Lower lobe of right lung (tissue), 2 donors: ENCODE measurements around the gene ANKRD12. TPM values are rescaled to one million over a fixed set of nuclear protein-coding genes. Genes with fewer than 3 reads are reported as not detected.
A peak's percentile ranks its signal among the peaks of the same experiment; 100 is the strongest.
"Not testable (repeated sequence)": the region's sequence is repeated elsewhere in the genome, so short reads cannot be mapped to it uniquely, and the experiment has no call there.

ENCODE experiments used
- ATAC-seq, 2 donors: fragments of 200-7000 bp; cut with Tn5 transposase; one replicate each; pipeline ENCODE4 v1.9.1; 2020 to 2022; ENCODE audit warnings: mild to moderate bottlenecking in 2 of 2, moderate library complexity in 2 of 2
- DNase-seq: peaks from one replicate; pipeline ENCODE4 v3.0.0-alpha.2; 2020
- H3K27ac ChIP-seq: fragments of 200-600 bp; one replicate; pipeline ENCODE4 v1.8.0; 2022
- H3K27me3 ChIP-seq: fragments of 200-600 bp; one replicate; pipeline ENCODE4 v1.8.0; 2022; ENCODE audit warnings: low read depth
- H3K36me3 ChIP-seq: fragments of 200-600 bp; one replicate; pipeline ENCODE4 v1.8.0; 2022; ENCODE audit warnings: mild to moderate bottlenecking
- H3K4me1 ChIP-seq: fragments of 200-600 bp; one replicate; pipeline ENCODE4 v1.8.0; 2022
- H3K4me3 ChIP-seq: fragments of 200-600 bp; one replicate; pipeline ENCODE4 v1.8.0; 2022; ENCODE audit warnings: mild to moderate bottlenecking
- H3K9me3 ChIP-seq: fragments of 200-600 bp; one replicate; pipeline ENCODE4 v1.8.0; 2022
- intact Hi-C: fragments of 100-400 bp; cut with DNase I; formaldehyde crosslinking; loops from one replicate; pipeline ENCODE4 v1.11.0; 2022
- total RNA-seq: library from RNA; stranded (reverse); fragmentation: NEBNext Ultra II Directional; extraction: Animal tissue kit (Norgen Biotek cat#: 25700); gene quantifications from one replicate; pipeline ENCODE4 v1.2.1, GENCODE V29; 2021
- TF ChIP-seq, protein P1 (sequence below): fragments of 200-600 bp; IDR thresholded peaks from one replicate; pipeline ENCODE4 v1.8.0; 2022; ENCODE audit warnings: antibody characterized with exemption, mild to moderate bottlenecking
- donor health status: DM: no; HTN: yes; CAD: no; lungs with severe emphysema.

ANKRD12 gene
- total RNA-seq, 1 donor from 2014 or later, result 77.7 TPM

DNA sequence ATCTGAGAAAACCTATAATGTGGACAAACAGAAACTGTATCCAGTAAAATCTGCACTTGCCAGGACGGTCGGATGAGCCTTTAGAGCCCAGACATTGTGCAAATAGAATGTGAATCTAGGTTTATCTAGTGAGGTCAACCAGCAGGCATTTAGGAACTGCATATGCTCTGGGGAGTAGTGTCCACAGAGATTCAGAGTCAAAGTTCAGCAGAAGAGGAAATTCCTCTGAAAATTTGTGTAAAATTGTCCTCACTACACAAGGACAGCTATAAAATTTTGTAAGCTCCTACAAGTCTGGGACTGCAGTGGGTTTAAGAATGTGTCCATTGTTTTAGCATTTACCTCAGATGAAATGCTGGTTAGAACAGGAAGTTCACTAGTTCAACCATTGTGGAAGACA, 43.9 kb upstream of the ANKRD12 start:
- Histone ChIP-seq H3K36me3 (no peaks in the 10 kb centered on the region), H3K27ac (no peak overlapping the region), H3K4me3 (no peak overlapping the region), H3K4me1 (peaks cover 8% of the 10 kb centered on the region), H3K27me3 (no peaks in the 10 kb centered on the region), H3K9me3 (no peaks in the 10 kb centered on the region)
- DNase-seq (no peak), ATAC-seq (peak; percentile 69 to 80)
- TF ChIP-seq, protein P1, sequence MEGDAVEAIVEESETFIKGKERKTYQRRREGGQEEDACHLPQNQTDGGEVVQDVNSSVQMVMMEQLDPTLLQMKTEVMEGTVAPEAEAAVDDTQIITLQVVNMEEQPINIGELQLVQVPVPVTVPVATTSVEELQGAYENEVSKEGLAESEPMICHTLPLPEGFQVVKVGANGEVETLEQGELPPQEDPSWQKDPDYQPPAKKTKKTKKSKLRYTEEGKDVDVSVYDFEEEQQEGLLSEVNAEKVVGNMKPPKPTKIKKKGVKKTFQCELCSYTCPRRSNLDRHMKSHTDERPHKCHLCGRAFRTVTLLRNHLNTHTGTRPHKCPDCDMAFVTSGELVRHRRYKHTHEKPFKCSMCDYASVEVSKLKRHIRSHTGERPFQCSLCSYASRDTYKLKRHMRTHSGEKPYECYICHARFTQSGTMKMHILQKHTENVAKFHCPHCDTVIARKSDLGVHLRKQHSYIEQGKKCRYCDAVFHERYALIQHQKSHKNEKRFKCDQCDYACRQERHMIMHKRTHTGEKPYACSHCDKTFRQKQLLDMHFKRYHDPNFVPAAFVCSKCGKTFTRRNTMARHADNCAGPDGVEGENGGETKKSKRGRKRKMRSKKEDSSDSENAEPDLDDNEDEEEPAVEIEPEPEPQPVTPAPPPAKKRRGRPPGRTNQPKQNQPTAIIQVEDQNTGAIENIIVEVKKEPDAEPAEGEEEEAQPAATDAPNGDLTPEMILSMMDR, result no peak
- intact Hi-C loops, result loop anchor here (10.0 kb wide), 1 partner anchor 52 kb away; no protein-coding TSS in a partner anchor

DNA sequence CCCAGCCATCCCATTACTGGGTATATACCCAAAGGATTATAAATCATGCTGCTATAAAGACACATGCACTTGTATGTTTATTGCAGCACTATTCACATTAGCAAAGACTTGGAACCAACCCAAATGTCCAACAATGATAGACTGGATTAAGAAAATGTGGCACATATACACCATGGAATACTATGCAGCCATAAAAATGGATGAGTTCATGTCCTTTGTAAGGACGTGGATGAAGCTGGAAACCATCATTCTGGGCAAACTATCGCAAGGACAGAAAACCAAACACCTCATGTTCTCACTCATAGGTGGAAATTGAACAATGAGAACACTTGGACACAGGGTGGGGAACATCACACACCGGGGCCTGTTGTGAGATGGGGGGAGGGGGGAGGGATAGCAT, 43.5 kb upstream of the ANKRD12 start:
- not testable (repeated sequence) for H3K4me3 ChIP-seq, H3K27ac ChIP-seq, H3K27me3 ChIP-seq, DNase-seq, H3K4me1 ChIP-seq, H3K9me3 ChIP-seq, ATAC-seq, H3K36me3 ChIP-seq
- intact Hi-C loops, result loop anchor here (10.0 kb wide), 1 partner anchor 52 kb away; no protein-coding TSS in a partner anchor

DNA sequence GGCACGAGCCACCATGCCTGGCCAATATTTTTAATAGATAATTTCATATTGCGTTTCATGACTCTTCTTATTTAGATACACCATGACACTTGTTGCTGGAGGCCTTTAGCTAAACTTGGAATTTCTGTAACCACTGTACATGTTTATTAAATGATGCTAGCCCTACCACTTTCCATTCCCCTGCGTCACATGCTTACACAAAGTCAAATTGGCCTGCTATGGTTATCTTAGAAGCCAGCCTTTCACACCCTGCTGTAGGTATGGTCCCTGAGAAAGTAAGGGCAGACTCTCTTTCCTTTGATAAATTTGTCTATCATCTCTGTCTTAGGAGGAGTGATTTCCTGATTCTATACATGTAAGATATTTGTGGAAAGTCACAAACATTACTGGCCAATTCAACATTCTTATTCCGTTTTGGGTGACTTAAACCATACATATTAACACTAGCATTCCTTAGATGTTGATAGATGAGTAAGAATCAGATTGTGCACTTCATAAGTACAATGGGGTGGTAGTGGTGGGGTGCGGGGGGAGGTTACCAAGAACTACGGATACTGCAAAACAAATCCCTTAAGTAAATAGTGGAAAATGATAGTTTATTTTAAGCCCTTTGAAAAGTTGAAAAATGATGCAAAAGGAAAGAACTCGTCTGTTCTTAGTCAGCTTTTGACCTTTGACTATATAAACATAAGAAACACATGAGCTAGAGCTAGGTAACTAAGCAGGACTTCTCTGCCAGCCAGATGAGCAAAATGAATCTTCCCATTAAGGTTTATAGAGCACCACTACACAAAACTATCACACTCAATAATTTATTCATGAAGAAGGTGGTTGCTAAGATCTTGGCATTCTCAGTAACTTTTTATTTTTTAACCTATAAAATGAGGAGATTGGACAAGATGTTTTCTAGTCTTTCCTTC, 42.0 kb upstream of the ANKRD12 start:
- H3K27ac ChIP-seq, result no peak overlapping the region
- H3K36me3 ChIP-seq, result no peaks in the 10 kb centered on the region
- no peak for DNase-seq
- peaks cover 8% of the 10 kb centered on the region for H3K4me1 ChIP-seq
- H3K9me3 ChIP-seq, result no peaks in the 10 kb centered on the region
- H3K27me3 ChIP-seq, result no peaks in the 10 kb centered on the region
- intact Hi-C loops, result loop anchor here (10.0 kb wide), 1 partner anchor 50 kb away; no protein-coding TSS in a partner anchor
- H3K4me3 ChIP-seq, result no peak overlapping the region
- ATAC-seq, result peak in 1 of 2 donors; percentile 38
- TF ChIP-seq, protein P1, result no peak

DNA sequence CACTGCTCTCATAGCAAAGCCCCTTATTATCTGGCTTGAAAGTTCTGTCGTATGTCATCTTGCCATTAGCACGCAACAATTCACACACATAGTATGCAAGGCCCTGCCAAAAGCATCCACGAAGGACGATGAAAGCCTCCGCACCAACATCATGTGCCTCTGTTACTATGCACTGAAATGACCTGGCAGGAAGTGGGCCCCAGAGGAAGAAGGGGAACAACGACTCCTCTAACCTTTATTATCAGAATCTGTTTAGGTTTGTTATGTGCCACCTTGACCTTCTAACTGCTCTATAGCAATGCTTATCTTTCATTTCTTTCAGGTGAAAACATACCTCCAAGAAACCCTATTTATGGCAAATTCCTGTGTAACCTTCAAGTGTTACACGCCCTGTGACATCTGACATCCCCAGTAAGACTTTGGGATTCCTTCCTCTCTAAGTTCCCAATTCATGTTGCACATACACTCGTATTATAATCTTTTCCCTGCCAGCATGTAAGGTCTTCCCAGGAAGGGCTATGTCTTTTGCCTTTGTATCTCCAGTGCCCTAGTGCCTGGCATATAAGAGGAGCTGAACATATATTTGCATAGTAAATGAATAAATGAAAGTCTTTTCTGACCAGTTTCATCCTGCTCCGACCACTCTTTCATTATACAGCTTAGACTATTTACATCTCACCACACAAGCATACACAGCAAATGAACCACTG, 41.1 kb upstream of the ANKRD12 start:
- intact Hi-C loops, result loop anchor here (10.0 kb wide), 1 partner anchor 49 kb away; no protein-coding TSS in a partner anchor
- H3K27me3 ChIP-seq, result no peaks in the 10 kb centered on the region
- DNase-seq, result no peak
- H3K27ac ChIP-seq, result no peak overlapping the region
- TF ChIP-seq, protein P1, result no peak
- no peak overlapping the region for H3K4me3 ChIP-seq
- peak; percentile 37 to 54 for ATAC-seq
- H3K9me3 ChIP-seq, result no peaks in the 10 kb centered on the region
- peaks cover 8% of the 10 kb centered on the region for H3K4me1 ChIP-seq
- no peaks in the 10 kb centered on the region for H3K36me3 ChIP-seq

DNA sequence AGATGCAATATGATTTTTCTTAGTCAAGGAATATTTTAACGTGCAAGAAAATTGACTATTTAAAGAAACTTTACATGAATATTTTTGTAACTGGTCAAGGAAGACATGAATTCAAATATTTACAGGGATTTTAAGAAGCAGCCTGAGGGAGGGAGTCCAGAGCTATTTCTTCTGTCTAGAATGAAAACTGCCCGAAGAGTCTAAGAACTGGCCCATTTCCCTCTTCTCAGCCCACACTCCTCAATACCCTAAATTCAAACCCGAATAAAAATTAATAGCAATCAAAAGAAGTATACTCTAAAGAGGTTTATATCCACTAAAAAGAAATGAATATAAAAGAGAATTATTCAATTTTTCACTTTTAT, 40.6 kb upstream of the ANKRD12 start:
- ATAC-seq, result no peak
- no peaks in the 10 kb centered on the region for H3K36me3 ChIP-seq
- no peak for DNase-seq
- TF ChIP-seq, protein P1, result no peak
- H3K4me1 ChIP-seq, result peaks cover 8% of the 10 kb centered on the region
- intact Hi-C loops, result loop anchor here (10.0 kb wide), 1 partner anchor 49 kb away; no protein-coding TSS in a partner anchor
- H3K9me3 ChIP-seq, result no peaks in the 10 kb centered on the region
- no peaks in the 10 kb centered on the region for H3K27me3 ChIP-seq
- H3K27ac ChIP-seq, result no peak overlapping the region
- no peak overlapping the region for H3K4me3 ChIP-seq
